Activated CD4-positive, alpha-beta T cell treated with anti-CD3 and anti-CD28 coated beads, Interleukin-2, Interleukin-4, amounts not matched to agents 100 ng/mL and 50 ng/mL, durations not matched to agents 16 hours and 8 hours (primary cell): ENCODE data around the gene STKLD1.
"Not testable (repeated sequence)": the region's sequence is repeated elsewhere in the genome, so short reads cannot be mapped to it uniquely, and the experiment has no call there.

Experiments used
- DNase-seq: peaks from one replicate; pipeline ENCODE4 v3.0.0-alpha.2; 2020; ENCODE audit warnings: low spot score

STKLD1 gene

GRCh38 chr9:133362359-133363044 is 13.7 kb upstream of the STKLD1 start:
- no peak for DNase-seq

GRCh38 chr9:133366435-133366834 is 9.7 kb upstream of the STKLD1 start:
- DNase-seq: no peak

- DNase-seq: no peak
Observed at GRCh38 chr9:133367221-133367620, 8.9 kb upstream of the STKLD1 start.

GRCh38 chr9:133367778-133368177 is 8.4 kb upstream of the STKLD1 start:
- DNase-seq: no peak

- DNase-seq: no peak
Observed at GRCh38 chr9:133368249-133368881, 7.8 kb upstream of the STKLD1 start.

GRCh38 chr9:133369422-133369821 is 6.7 kb upstream of the STKLD1 start:
- DNase-seq: no peak

- no peak for DNase-seq
Observed at GRCh38 chr9:133369933-133370332, 6.2 kb upstream of the STKLD1 start.

GRCh38 chr9:133370685-133371084 is 5.5 kb upstream of the STKLD1 start:
- DNase-seq: peak; percentile 69

- DNase-seq: peak; percentile 88
Observed at GRCh38 chr9:133371261-133371711, 4.9 kb upstream of the STKLD1 start.

- DNase-seq: no peak
Observed at GRCh38 chr9:133372144-133372543, 4.0 kb upstream of the STKLD1 start.

GRCh38 chr9:133374612-133375115 is 1.5 kb upstream of the STKLD1 start:
- DNase-seq: peak; percentile 57

- DNase-seq: no peak
Observed at GRCh38 chr9:133375116-133375723, 946 bp upstream of the STKLD1 start.

GRCh38 chr9:133377280-133377679 is 1.1 kb downstream of the STKLD1 start:
- DNase-seq: not testable (repeated sequence)

GRCh38 chr9:133377721-133378216 is 1.6 kb downstream of the STKLD1 start:
- DNase-seq: no peak

GRCh38 chr9:133378408-133378962 is 2.3 kb downstream of the STKLD1 start:
- DNase-seq: no peak

GRCh38 chr9:133379153-133380086 is 3.3 kb downstream of the STKLD1 start:
- no peak for DNase-seq

GRCh38 chr9:133380734-133381133 is 4.6 kb downstream of the STKLD1 start:
- DNase-seq: no peak

GRCh38 chr9:133382507-133383141 is 6.5 kb downstream of the STKLD1 start:
- no peak for DNase-seq

- no peak for DNase-seq
Observed at GRCh38 chr9:133383438-133383837, 7.3 kb downstream of the STKLD1 start.

GRCh38 chr9:133384736-133385321 is 8.7 kb downstream of the STKLD1 start:
- DNase-seq: no peak

- DNase-seq: no peak
Observed at GRCh38 chr9:133385452-133385851, 9.3 kb downstream of the STKLD1 start.
